GM18511 (cell line): ENCODE results near the gene ACVR1B.

Experiments
- ATAC-seq: cut with Tn5 transposase; IDR thresholded peaks from one replicate; pipeline ENCODE4 v1.9.1; 2021; ENCODE audit warnings: mild to moderate bottlenecking, moderate library complexity; ENCODE audit not compliant: unreplicated experiment

Gene ACVR1B

GRCh38 chr12:52041695-52042123, 90.2 kb downstream of the ACVR1B start:
- no peak for ATAC-seq

- no peak for ATAC-seq
Observed at GRCh38 chr12:52042706-52043385, 91.3 kb downstream of the ACVR1B start.

- no peak for ATAC-seq
Observed at GRCh38 chr12:52043386-52044212, 92.1 kb downstream of the ACVR1B start.

- ATAC-seq: no peak
Observed at GRCh38 chr12:52044292-52044983, 92.9 kb downstream of the ACVR1B start.

- ATAC-seq: no peak
Observed at GRCh38 chr12:52045794-52046199, 94.3 kb downstream of the ACVR1B start.
